Superior temporal gyrus (tissue), 1 donor: Measurements from ENCODE around the gene COQ4.
"Not testable (repeated sequence)": the region's sequence is repeated elsewhere in the genome, so short reads cannot be mapped to it uniquely, and the experiment has no call there.

Experiments used
- DNase-seq: peaks from one replicate; pipeline ENCODE4 v3.0.0-alpha.2; 2016; ENCODE audit errors: extremely low spot score

Gene COQ4

DNA sequence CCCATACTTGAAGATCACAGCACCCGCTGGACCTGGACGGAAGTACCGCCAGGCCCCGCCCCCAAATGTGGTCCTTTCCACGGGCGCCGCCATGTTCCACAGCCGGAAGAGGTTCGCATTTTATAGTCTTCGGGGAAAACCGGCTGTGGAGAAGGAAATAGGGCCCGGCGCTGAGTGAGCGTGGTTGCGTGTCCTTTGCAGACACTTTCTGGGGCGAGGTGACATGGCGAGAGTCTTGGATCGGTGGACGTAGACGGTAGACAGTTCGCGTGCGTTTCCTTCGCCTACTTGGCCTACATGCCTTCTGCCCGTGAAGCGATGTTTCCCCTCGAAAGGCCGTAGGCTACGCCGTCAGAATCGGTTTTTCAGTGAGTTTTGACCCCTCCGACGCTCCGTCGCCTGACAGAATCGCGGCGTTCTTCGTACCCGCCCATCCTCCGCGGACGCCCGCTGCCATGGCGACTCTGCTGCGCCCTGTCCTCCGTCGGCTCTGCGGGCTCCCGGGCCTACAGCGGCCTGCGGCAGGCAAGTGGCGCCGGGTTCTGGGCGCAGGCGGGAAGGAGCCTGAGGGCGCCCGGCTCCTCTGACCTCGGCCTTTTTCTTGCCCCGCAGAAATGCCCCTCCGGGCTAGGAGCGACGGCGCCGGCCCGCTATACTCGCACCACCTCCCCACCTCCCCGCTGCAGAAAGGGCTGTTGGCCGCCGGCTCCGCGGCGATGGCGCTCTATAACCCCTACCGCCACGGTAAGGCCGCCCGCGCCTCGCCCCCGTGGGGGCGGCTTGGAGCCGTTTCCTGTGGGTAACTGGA, at the start of gene COQ4, which contains the start of gene TRUB2:
TSS of gene COQ4 (plus strand) at position 436 of the 808 bp plus-strand sequence. CDS start at position 456, 20 bp downstream.
TSS of gene TRUB2 (minus strand) at position 44 of the 808 bp plus-strand sequence. CDS start at position 5, 39 bp downstream.
- DNase-seq, result peak; percentile 98

DNA sequence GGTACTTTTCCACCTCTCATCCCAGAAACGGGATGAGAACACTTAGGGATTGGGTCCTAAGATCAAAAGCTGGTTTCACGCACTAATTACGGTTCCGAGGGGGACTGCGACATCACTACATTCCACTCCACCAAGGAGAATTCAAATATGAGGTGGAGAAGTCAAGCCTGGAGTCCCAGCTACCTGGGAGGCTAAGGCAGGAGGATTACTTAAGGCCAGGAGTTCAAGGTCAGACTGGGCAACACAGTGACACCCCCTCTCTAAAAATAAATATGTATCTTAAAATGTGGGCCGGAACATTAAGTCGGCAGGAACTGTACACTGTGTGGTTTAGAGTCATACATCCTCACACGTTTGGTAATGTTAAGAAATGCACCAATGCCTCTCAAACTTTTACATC, 48.4 kb upstream of the COQ4 start:
- no peak for DNase-seq

DNA sequence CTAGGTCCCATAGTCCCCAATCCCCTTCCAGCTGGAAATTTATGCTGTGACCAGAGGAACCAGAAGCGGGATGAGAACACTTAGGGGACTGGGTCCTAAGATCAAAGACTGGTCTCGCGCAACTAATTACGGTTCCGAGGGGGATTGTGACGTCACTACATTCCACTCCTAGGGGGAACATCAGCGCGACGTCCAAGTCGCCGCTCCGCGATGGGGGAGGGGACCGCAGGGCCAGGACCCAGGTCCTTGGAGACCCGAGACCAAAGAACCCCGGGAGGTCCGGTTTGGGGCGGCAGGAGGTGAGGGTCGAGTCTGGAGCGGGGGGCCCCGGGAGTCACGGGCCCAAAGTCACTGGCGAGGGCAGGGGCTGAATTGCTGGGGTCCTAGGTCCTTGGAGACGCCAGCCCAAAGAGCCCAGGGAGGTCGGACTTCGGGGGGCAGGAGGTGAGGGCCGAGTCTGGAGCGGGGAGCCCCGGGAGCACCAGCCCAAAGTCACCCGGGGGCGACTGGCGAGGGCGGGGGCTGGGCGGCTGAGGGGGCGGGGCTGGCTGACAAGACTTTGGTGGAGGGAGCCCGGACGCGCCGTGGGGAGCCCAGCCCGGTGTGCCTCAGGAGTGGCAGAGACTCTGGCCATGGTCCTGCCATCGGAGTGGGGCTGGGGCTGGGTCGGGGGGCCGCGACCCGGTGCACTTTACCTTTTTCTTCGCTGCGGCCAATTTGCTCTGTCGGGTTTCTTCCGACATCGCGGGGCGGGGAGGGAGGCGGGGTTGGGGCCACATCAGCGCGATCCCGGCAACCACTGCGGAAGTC, 47.2 kb upstream of the COQ4 start, which contains the start of gene GOLGA2:
TSS of gene GOLGA2 (minus strand) at position 810 of the 810 bp plus-strand sequence. CDS start at position 779, 31 bp downstream.
- no peak for DNase-seq

DNA sequence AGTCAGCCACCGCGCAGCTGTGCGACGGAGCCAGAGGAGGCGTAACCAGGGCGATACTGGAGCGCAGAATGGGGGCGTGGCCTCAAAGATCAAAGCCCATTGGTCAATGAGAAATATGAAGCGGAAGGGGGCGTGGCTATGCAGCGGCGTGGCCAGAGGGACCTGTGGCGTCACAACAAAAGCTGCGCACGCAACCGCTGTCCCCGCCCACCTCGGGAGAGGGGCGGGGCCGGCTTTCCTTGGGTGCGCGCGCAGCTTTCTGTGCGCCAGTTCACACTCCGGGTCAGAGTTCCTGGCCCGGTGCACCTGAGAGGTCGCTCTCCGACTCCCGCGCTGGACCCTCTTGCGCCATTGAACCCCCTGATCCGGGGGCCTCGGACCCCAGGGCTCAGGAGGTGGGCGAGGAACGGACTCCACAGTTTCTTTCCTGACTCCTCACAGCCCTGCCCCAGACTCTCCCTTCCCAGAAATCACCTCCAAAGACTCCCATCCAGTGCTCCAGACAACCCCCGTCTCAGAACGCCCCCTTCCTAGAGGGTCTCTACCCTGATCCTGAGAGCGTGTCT, 46.5 kb upstream of the COQ4 start, which contains the start of gene SWI5:
TSS of gene SWI5 (plus strand) at position 269 of the 566 bp plus-strand sequence.
- peak; percentile 100 for DNase-seq

DNA sequence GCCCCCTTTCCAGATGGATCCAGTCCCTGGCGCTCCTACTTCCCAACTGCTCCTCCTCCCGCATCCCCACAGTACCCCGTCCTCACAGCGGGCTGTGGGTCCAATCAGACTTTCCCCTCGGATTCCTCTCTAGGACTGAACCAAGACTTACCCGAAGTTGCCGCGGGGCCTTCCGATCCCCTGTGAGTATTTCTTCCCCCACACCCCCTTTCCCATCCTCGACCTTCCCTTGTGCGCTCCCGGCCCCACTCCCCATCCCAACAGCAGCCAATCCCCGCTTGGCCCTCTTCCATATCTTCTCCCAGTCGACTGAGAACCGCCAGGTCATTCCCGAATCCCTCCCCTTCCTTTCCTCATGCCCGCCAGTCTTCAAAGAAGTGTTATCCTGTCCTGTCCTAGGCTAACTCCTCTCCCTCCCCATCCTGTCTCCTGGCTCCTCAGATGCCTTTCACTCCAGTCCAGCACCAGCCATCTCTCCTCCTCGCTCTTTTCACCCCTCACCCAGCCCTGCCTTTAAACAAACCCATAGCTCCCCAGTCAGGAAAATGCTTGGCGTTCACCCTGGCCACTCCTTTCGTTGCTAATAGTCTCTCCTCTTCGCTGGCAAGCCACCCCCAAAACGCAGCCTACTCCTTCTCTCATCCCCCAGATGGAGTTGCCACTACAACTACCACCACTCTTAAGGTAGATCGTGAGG, 45.9 kb upstream of the COQ4 start:
- no peak for DNase-seq

DNA sequence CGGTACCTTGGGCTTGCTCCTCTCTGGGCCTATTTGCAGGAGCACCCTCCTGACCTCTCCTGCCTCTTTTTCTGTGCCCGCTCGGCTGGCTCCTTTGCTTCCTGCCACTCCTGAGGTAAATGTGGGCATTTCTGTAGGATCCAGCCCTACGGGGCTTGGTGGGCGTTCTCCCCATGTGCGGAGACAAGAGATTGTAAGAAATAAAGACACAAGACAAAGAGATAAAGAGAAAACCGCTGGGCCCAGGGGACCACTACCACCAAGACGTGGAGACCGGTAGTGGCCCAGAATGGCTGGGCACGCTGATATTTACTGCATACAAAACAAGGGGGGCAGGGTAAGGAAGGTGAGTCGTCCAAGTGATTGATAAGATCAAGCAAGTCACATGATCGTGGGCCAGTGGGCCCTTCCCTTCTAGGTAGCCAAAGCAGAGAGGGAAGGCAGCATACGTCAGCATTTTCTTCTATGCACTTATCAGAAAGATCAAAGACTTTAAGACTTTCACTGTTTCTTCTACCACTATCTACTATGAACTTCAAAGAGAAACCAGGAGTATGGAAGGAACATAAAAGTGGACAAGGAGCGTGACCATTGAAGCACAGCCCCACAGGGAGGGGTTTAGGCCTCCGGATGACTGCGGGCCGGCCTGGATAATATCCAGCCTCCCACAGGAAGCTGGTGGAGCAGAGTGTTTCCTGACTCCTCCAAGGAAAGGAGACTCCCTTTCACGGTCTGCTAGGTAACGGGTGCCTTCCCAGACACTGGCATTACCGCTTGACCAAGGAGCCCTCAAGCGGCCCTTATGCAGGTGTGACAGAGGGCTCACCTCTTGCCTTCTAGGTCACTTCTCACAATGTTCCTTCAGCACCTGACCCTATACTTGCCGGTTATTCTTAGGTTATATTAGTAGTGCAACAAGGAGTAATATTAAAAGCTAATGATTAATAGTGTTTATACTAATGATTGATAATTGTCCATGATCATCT, 43.3 kb upstream of the COQ4 start:
- DNase-seq, result not testable (repeated sequence)

DNA sequence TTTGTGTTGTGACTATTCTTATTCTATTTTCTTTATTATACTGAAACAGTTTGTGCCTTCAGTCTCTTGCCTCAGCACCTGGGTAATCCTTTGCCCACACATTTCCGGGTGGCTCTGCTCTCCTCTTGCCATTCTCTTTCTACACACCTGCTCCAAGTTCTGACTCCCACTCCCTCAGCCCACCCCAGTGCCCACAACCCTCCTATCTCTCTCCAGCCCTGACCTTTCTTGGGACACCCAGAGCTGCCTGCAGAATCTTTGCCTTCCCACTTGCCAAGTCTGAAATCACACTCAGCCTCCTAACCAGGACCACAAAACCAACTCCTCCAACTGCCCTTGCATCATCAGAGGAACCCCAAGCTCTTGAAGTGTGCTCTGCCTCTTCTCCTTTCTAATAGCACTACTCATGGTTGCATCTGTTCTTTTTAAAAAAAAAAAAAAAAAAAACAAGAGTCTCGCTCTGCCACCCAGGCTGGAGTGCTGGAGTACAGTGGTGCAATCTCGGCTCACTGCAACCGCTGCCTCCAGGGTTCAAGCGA, 42.5 kb upstream of the COQ4 start:
- no peak for DNase-seq

DNA sequence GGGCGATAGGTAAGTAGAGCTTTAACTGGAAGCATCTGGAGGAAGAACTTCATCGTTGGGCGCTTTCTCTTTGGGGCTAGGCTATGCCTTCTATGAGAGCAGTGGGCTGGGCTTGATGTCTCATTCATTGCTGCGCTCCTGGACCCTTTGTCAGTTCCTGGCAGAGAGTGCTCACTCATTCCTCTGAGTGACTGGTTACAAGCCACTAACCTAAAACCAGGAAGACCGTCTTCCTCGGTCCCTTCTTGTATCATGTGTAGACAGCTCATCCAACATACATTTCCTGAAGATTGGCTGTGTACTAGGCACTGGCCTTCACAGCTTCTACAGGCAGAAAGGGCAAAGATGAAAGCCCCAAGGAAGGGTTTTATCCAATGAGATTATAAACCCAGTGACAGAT, 40.1 kb upstream of the COQ4 start:
- DNase-seq, result no peak

DNA sequence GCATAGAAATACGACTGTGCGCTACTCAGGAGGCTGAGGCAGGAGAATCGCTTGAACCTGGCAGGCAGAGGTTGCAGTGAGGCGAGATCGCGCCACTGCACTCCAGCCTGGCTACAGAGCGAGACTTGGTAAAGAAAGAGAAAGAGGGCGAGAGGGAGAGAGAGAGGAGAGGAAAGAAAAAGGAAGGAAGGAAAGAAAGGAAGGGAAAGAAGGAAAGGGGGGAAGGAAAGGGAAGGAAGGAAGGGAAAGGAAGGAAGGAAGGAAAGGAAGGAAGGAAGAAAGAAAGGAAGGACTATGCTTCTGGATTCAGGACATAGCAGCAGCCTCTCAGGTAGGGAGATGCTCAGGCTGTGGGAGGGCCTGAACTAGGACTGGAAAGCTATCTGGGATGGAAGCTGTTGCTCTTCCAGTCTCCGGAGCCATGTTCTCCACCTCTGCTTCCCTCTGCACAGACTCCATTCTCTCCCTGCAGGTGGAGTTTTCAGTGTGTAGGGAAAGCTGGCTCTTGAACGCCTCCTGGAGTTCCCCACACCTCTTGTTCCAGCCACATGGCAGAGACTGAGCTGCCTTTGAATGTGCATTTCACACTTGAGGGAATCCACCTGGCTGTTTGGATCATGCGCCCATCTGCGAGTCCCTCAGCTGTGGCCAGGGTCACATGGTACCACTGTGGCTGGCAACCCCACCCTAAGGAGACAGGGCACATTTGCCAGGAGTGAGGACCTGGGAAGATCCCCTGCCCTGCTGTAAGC, 37.4 kb upstream of the COQ4 start:
- no peak for DNase-seq

DNA sequence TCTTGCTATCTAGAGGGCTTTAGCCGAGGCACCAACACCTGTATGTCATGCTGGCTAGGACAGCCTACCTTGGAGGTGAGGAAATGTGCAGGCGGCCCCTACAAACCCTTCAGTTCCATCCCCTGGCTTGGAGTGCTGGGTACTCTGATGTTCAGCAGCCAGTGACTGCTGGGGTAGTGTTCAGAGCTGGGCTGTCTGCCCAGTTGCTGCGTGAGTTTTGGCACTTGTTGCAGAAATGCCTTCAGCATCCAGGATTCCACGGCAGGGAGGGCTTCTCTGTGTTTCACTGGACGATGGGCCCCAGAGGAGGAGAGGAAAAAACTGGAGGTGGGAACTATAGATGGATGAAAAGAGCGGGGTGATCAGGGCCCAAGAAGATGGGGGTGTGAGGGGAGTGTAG, 36.2 kb upstream of the COQ4 start:
- DNase-seq, result peak; percentile 94

DNA sequence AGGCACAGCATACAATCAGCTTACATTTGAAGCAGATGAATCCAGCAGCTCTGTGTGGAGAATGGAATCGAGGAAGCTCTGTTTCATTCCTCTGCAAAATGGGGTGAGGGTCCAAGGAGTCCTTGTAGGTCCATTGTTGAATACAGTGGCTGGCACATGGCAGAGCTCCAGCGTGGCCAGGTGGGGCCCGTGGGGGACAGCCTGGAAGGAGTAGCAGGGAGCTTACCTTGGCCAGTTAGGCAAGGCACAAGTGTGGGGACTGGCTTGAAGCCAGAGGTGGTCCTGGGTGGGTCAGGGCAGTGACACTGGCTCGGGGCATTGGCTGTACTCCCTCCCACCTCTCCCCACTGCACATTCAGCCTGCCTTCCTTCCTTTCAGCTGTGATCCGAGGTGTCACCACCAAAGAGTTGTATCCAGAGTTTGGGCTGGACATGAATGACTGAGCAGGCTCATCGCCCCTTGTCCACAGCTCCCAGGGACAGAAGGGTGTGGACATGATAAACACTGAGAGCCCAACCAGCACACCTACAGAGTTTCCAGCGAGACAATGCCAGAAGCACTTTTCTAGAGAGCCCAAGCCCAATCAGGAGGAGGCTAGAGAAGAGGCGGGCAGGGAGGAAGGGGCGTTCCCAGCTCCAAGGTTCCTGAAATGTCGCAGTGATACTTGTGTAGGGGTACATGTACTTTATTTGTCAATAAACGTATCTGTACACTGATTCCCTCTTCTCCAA, 34.2 kb upstream of the COQ4 start:
- no peak for DNase-seq

DNA sequence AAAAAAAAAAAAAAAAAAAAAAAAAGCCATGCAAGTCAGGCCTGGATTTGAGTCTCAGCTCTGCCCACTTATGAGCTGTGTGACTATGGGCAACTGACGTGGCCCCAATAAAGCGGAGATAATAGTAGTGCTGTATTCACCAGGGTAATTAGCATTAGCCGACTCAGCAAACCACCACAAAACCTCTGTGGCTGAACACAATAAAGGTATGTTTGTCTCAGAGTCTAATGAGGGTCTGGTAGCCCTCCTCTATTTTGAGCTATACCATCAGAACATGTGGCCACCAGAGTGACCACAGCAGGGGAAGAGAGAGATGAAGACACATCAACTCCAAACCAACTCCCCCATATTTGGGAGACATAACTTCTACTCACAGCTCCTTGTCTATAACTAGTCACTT, 30.6 kb upstream of the COQ4 start:
- no peak for DNase-seq

DNA sequence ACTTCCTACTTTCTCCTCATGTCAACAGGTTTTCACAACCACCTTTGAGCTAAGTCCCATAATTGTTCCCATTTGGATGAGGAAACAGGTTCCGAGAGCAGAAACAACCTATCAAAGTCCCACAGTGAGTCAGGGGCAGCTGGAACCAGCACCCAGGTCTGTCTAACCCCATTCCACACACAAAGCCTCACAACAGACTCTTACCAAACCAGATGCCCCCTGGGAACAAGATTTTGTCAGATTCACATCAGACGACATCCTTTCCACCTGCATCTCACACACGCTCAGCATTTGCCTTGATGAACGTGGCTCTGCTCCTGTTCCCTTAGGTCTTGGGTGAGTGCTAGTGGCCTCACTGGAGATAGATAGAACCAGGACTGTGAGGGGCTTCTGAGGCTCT, 29.5 kb upstream of the COQ4 start:
- no peak for DNase-seq

DNA sequence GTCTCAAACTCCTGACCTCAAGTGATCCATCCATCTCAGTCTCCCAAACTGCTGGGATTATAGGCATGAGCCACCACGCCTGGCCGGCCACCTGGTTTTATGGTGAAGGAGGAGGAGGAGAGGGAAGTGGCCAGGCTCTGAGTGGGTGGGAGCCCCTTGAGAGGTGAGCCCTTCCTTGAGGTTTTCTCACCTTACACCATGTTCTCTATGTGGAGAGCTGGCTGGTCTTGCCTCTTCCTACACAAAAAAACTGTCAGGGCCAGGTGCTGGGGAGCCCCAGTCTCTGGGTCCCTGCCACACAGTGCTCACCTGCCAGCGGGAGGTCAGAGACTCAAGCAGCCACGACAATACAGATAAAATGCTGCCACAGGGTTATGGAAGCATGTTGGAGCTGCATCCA, 28.5 kb upstream of the COQ4 start:
- DNase-seq, result no peak

DNA sequence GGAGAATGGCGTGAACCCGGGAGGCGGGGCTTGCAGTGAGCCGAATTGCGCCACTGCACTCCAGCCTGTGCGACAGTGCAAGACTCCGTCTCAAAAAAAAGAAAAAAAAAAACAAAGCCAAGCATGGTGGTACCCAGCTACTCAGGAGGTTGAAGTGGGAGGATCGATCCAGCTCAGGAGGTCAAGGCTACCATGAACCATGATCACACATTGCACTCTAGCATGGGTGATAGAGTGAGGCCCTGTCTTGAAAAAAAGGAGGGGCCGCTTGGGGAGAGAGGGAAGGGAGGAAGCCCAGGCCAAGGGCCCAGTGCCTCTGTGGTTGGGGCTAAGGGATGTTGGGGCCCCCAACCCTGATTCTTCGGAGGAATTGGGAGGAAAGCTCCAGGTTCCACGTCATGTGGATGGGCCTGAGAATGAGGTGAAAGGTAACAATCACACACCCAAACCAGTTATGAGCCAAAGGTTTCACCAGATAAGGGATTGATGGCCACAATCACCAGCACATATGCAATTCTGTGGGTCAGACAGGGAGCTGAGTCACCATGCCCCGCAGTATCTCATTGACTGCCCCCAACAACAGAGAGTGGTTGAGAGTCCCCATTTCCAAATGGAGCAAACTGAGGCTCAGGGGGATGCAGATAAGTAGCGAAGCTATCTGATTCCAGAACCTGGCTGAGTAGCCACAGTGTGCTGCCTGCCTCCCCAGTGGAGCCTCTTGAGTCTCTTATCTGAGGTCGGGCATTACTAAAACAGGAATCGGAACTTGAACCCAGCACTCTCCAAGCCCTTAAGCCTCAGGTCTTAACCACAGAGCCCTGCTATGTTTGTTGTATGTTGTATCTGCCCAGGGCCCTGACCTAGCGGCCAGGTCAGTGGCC, 26.1 kb upstream of the COQ4 start:
- DNase-seq, result no peak

DNA sequence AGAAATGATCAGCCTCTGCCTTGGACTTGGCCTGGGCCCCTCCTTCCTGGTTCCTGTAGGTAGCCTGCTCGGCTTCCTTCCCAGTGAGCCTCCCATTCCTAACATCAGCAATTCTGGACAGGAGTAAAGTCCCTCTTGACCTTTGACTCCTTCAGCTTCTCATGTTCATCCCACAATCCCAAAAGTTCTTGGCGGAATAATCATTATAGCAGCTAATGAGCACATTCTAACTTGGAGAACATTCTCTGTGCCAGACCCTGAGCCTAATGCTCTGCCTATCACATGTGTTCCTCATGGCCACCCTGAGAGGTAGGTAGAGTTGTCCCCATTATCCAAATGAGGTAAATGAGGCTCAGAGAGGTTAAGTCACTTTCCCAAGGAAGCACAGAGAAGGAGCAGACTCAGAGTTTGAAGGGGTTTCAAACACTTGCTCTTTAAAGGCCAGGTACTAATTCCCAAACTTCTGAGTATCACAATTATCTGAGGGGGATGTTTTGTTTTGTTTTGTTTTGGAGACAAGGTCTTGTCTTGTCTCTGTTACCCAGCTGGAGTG, 25.3 kb upstream of the COQ4 start:
- DNase-seq, result no peak
